ENCODE measurements around the gene MEIKIN.
"Not testable (repeated sequence)": the region's sequence is repeated elsewhere in the genome, so short reads cannot be mapped to it uniquely, and the experiment has no call there.

MEIKIN gene

GRCh38 chr5:131913603-131914002 is 31.9 kb downstream of the MEIKIN start:
- DNase-seq (ENCODE audit: low read depth in 2 of 2), result no peak

- DNase-seq (ENCODE audit: low read depth in 2 of 2), result no peak
Observed at GRCh38 chr5:131906668-131907067, 38.8 kb downstream of the MEIKIN start.

GRCh38 chr5:131902266-131902665 is 43.2 kb downstream of the MEIKIN start:
- not testable (repeated sequence) for DNase-seq (ENCODE audit: low read depth in 2 of 2)

- no peak for DNase-seq (ENCODE audit: low read depth in 2 of 2)
Observed at GRCh38 chr5:131899686-131900085, 45.8 kb downstream of the MEIKIN start.

GRCh38 chr5:131883984-131884383 is 61.5 kb downstream of the MEIKIN start:
- no peak for DNase-seq (ENCODE audit: low read depth in 2 of 2)

- no peak for DNase-seq (ENCODE audit: low read depth in 2 of 2)
Observed at GRCh38 chr5:131879705-131880104, 65.8 kb downstream of the MEIKIN start.

GRCh38 chr5:131877873-131878272 is 67.6 kb downstream of the MEIKIN start:
- no peak for DNase-seq (ENCODE audit: low read depth in 2 of 2)

GRCh38 chr5:131871251-131871650 is 74.2 kb downstream of the MEIKIN start:
- DNase-seq (ENCODE audit: low read depth in 2 of 2), result not testable (repeated sequence)

- DNase-seq (ENCODE audit: low read depth in 2 of 2), result no peak
Observed at GRCh38 chr5:131867524-131867923, 77.9 kb downstream of the MEIKIN start.

GRCh38 chr5:131863700-131864099 is 81.8 kb downstream of the MEIKIN start:
- DNase-seq (ENCODE audit: low read depth in 2 of 2), result no peak

- DNase-seq (ENCODE audit: low read depth in 2 of 2), result no peak
Observed at GRCh38 chr5:131857388-131857787, 88.1 kb downstream of the MEIKIN start.

GRCh38 chr5:131855452-131855851 is 90.0 kb downstream of the MEIKIN start:
- no peak for DNase-seq (ENCODE audit: low read depth in 2 of 2)

GRCh38 chr5:131854134-131854533 is 91.3 kb downstream of the MEIKIN start:
- no peak for DNase-seq (ENCODE audit: low read depth in 2 of 2)

GRCh38 chr5:131848662-131849061 is 96.8 kb downstream of the MEIKIN start:
- no peak for DNase-seq (ENCODE audit: low read depth in 2 of 2)

- no peak for DNase-seq (ENCODE audit: low read depth in 2 of 2)
Observed at GRCh38 chr5:131846536-131846935, 98.9 kb downstream of the MEIKIN start.

- no peak for DNase-seq (ENCODE audit: low read depth in 2 of 2)
Observed at GRCh38 chr5:131845828-131846227, 99.6 kb downstream of the MEIKIN start.

- DNase-seq (ENCODE audit: low read depth in 2 of 2), result not testable (repeated sequence)
Observed at GRCh38 chr5:131842971-131843370, 102.5 kb downstream of the MEIKIN start.

GRCh38 chr5:131832702-131833101 is 112.8 kb downstream of the MEIKIN start:
- DNase-seq (ENCODE audit: low read depth in 2 of 2), result not testable (repeated sequence)

GRCh38 chr5:131825404-131826013 is 120.0 kb downstream of the MEIKIN start:
- DNase-seq (ENCODE audit: low read depth in 2 of 2), result no peak

GRCh38 chr5:131824631-131825030 is 120.8 kb downstream of the MEIKIN start:
- DNase-seq (ENCODE audit: low read depth in 2 of 2), result no peak

GRCh38 chr5:131821221-131821620 is 124.2 kb downstream of the MEIKIN start:
- no peak for DNase-seq (ENCODE audit: low read depth in 2 of 2)

GRCh38 chr5:131818001-131818724 is 127.3 kb downstream of the MEIKIN start:
- DNase-seq (ENCODE audit: low read depth in 2 of 2), result no peak

GRCh38 chr5:131814990-131815389 is 130.5 kb downstream of the MEIKIN start:
- peak; percentile 60 to 62 for DNase-seq (ENCODE audit: low read depth in 2 of 2)

All from fibroblast of skin of left quadriceps (primary cell).